RPMI7951 (cell line): Measurements from ENCODE around the gene TTL. TPM values are rescaled to one million over a fixed set of nuclear protein-coding genes. Genes with fewer than 3 reads are reported as not detected.
"Not testable (repeated sequence)": the region's sequence is repeated elsewhere in the genome, so short reads cannot be mapped to it uniquely, and the experiment has no call there.

ENCODE experiments used
- DNase-seq: peaks from one replicate; pipeline ENCODE4 v3.0.0-alpha.2; 2012; ENCODE audit warnings: low read depth
- total RNA-seq: library from RNA; depleted of rRNA; stranded (reverse); fragments of >200 nt; shearing (Covaris generic); gene quantifications from 2 replicates; pipeline ENCODE4 v1.2.3, GENCODE V29; 2014

TTL gene
- total RNA-seq, 1 experiment from 2014 or later = 58.9 TPM

DNA sequence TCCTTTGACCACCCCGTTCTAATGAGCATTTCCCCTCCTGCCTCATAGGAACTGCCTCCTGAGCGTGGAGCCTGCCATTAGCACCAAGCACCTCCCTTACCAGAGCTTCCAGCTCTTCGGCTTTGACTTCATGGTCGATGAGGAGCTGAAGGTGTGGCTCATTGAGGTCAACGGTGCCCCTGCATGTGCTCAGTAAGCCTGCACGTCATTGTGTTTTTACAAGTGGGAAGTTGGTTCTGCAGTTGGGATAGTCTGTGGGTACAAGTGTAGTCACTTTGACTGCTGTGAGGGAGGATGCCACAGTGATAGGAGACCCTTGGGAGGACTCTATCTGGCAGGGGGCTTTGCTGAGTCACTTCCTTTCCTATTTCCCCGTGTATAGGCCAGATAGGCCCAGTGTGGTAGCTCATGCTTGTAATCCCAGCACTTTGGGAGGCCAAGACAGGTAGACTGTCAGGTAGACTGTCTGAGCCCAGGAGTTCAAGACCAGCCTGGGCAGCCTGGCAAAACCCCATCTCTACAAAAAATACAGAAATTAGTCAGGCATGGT lies 38.4 kb downstream of the TTL start:
- DNase-seq = no peak

DNA sequence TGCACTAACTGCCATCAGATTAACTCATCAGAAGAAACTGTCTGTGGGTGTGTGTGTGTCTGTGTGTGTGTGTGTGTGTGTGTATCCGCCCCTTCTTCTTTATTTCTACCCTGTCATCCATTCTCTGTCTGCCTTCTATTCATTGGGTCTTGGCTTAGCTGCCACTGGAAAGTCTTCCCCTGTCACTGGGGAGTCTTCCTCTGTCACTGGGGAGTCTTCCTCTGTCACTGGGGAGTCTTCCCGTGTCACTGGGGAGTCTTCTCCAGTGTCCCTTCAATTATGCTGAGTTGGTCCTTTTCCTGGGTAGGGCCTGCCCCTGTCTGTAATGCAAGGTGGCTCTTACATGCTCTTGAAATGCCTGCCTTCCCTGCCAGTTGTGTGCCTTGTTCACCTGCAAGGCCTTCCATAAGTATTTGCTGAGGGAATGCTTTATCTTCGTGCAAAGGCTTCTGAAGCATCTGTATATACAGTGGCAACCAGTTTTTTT lies 41.4 kb downstream of the TTL start:
- no peak for DNase-seq

DNA sequence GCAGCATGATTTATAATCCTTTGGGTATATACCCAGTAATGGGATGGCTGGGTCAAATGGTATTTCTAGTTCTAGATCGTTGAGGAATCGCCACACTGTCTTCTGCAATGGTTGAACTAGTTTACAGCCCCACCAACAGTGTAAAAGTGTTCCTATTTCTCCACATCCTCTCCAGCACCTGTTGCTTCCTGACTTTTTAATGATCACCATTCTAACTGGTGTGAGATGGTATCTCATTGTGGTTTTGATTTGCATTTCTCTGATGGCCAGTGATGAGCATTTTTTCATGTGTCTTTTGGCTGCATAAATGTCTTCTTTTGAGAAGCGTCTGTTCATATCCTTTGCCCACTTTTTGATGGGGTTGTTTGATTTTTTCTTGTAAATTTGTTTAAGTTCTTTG lies 42.3 kb downstream of the TTL start:
- DNase-seq = not testable (repeated sequence)

DNA sequence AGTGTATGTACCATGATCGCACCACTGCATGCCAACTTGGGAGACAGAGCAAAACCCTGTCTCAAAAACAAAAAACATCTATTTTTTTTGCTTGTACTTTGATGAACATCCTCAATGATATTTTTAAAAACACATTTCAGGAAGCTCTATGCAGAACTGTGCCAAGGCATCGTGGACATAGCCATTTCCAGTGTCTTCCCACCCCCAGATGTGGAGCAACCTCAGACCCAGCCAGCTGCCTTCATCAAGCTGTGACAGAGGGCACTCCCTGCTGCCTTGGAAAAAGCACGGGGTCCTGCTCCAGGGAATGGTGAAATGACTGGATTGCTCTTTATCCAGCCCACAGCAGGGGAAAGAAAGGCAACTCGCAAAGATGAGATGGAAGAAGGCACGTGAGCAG lies 46.6 kb downstream of the TTL start:
- DNase-seq = no peak

DNA sequence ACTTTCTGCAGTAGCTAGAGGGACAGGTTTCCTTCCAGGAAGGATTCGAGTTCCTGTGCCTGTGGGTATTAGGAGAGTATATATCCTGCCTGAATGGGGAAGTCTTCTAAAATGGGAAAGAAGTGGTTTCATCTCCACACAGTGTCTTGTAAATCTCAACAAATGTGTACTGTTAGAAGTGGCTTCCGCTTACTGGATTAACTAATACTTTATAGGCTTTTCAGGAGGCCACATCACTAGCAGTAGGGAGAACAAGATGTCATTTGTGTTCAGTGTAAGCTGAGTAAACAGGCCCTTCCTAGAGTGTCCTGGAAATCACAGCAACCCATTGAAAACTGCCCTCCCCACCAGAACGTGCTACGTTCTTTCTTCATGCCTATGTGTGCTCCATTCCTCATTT lies 47.8 kb downstream of the TTL start:
- peak; percentile 46 for DNase-seq

DNA sequence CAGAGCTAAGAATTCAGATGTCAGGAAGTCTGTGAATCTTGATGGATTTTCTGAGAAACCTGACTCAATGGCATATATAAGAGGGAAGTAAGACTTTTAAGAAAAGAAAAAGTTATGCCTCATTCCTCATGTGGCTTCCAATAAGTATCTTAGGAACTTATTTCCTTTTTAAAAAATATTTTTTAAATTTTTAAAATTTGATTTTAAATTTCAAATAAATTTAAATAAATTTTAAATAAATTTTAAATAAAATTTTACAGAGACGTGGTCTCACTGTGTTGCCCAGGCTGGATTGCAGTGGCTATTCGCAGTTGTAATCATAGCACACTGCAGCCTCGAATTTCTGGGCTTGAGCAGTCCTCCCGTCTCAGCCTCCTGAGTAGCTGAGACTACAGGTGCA lies 48.8 kb downstream of the TTL start:
- DNase-seq = no peak

DNA sequence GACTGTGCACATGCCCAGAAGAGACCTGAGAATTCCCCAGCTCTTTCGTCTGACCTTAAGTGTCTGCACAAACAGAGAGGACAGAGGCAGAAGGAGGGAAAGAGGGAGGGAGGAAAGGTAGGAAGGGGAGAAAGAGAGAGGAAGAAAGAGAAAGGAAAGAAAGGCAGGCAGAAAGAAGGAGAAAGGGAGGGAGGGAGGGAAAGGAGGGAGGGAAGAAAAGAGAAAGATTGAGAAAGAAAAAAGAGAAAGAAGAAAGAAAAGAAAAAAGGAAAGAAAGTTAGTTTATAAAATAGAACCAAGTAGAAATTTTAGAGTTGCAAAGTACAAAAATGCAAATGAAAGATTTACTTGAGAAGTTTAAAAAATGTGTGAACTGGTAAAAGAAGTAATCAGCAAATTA lies 52.9 kb downstream of the TTL start:
- no peak for DNase-seq

DNA sequence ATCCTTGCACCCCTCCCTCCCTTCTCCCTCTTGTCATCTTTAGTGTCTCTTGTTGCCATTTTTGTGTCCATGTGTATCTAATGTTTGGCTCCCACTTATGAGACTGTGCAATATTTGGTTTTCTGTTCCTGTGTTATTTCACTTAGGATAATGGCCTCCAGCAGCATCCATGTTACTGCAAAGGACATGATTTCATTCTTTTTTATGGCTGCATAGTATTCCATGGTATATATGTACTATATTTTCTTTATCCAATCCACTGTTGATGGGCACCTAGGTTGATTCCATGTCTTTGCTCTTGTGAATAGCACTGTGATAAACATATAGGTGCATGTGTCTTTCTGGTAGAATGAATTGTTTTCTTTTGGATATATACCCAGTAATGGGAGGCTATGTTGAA lies 54.7 kb downstream of the TTL start:
- DNase-seq = not testable (repeated sequence)

DNA sequence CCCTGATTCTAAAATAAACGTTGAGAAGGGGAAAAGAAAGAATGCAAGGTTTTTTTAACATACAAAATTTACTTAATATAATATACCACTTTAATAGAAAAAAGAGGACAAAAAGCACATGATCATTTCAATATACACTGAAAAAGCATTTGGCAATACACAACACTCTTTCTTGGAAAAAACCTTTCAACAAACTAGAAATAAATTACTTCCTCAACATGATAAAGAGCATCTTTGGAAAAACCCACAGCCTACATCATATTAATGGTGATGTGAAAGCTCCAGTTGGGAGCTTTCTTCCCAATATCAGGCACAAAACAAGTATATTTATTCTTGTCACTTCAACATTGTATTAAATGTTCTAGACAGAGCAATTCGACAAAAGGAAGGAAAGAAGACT lies 57.4 kb downstream of the TTL start:
- no peak for DNase-seq

DNA sequence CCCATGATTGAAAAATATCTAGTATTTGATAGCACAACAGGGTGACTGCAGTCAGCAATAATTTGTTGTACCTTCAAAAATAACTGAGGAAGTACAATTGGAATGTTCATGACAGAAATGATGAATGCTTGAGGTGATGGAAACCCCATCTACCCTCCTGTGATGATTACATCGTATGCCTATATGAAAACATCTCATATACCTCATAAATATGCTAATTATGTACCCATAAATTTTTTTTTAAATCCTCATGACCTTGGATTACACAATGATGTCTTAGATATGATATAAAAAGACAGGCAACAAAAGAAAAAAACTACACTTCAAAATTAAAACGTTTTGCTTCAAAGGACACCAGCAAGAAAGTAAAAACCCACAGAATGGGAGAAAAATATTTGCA lies 59.0 kb downstream of the TTL start:
- DNase-seq = no peak

DNA sequence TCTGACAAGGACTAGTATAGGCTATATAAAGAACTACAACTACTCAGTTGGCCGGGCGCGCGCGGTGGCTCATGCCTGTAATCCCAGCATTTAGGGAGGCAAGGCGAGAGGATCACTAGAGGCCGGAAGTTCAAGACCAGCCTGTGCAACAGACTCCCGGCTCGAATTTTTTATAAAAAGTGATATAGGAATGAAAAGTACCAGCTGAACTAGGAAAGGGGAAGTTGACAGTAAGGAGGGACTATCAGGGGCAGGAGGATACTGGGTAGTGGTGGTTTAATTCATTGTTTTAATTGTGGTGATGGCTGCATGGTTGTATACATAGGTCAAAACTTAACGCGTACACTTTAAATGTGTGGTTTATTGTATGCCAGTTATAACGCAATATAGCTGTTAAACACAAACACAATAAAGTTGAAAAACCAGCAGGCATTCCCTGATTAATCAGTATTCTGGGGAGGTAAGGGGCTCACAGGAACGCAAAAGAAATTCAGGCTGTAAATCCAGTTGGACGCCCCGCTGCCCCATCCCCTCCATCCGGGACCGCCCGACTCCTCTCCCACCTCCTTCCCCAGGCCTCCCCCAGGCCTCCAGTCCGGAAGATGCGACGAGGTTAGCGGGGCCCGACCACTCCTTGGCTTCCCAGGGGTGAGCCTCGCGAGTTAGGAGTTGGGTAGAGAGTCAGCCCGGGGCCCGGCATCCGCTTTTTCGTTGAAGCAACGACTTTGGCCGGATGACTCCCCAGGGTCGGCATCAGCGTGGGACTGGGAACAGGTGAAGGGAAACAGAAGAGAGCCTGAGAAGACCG lies 59.6 kb downstream of the TTL start:
- peak; percentile 76 for DNase-seq

DNA sequence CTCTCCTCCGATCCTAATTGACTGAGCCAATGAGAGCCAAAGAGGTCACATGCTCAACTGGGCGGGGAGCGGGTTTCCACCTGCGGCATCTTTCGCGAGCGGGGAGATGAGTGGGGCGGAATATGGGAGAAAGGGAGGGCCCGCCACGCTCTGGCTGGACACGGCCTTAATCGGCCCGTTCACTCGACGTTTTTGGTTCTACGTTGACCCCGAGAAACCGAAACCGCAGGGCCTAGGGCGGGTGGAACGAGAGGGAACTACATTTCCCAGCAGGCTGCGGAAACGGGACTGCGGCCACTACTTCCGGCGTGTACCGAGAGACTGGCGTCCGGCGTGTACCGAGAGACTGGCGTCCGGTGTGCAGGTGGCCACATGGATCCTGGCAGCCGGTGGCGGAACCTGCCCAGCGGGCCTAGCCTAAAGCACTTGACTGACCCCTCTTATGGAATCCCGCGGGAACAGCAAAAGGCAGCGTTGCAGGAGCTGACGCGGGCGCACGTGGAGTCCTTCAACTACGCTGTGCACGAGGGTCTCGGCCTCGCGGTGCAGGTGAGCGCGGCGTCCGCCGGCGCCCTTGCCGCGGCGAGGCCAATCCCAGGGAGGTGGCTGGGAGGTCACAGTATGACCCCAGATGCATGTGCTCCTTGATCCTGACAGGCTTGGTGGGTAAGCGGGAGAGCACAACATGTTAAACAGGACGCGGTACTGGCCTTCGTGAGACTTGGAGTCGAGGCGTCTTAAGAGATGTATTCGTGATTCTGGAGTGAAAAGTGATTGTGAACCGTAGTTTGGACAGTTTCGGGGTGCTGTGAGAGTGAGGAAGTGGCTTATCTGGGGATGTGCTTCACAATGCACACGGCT lies 60.4 kb downstream of the TTL start, which contains the start of gene POLR1B:
POLR1B (plus strand) TSS at position 343 of the 861 bp plus-strand sequence; CDS start at position 373, 30 bp downstream.
- peak; percentile 83 for DNase-seq

DNA sequence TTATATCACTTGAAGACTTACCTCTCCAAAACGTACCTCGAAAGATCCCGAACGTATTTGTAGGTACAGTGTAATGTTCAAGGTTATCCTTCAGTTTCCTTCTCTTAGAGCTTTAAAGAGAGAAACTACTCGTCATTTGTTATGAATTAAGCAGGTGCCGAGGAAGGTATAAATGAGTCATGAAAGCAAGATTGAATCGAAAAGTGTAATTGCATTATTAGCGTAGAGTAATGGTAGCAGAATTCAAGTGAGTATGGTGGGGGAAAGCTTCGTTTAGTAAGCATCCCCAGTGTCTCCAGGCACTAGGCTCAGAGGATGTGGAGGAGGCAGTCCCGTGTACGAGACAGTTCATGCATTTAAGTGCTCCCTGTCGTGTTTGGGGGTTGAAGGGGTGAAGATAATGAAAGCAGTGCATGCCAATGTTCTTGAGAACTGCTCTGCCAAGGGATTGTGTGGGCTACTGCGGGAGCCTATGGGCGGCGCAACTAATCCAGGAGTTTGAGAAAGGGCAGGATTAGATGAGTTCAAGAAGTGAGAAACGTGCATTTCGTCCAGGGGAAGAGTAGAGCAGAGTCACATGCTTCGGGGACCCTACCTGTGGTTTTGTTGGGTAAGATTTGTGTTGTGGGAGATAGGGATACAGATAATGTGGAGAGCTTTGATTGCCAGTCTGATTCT lies 61.2 kb downstream of the TTL start:
- peak; percentile 21 for DNase-seq

DNA sequence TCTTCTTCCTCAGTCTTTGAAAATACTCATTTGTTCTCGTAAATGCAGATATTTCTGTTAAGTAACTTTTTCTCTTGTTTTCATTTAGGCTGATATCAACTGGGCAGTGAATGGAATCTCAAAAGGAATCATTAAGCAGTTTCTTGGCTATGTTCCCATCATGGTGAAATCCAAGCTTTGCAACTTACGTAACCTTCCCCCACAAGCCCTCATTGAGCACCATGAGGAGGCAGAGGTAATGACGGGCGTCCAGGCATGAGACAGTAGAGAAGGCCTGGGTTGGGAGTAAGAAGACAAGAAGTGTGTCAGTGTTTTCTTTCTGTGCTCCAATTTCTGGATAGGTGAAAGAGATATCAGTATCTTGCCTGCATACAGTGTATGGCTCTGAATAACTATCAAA lies 65.4 kb downstream of the TTL start:
- no peak for DNase-seq

DNA sequence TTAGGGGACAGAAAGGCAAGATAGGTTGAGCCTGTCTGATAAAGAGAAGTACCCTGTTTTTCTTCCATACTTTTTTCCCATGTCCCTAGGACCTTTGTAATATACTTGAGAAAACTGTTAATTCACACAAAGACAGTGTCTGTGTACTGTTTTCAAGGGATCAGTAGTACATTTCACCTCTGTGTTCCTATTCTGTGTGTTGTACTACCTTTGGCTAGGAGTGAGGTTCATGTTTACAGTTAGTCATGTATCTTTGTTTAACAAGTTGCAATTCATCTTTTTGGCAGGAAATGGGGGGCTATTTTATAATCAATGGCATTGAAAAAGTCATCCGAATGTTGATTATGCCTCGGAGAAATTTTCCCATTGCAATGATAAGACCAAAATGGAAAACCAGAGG lies 67.0 kb downstream of the TTL start:
- DNase-seq = no peak

DNA sequence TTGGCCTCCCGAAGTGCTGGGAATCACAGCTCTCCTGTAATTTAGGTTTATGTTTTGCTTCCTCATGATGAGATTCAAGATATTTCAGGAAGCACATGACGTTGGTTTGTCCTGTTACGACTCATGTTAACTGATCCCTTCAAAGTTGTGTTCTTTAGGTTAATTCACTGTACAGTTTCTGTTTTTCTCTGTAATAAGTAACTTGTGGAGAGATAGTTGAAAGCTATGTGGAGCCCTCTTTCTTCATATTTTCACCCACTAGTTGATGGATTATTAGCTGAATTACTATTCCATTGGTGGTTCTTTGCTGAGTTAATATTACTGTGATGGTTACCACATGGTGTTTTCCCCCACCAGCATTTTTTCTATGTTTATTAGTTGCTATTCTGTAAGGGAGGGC lies 84.1 kb downstream of the TTL start:
- DNase-seq = no peak

DNA sequence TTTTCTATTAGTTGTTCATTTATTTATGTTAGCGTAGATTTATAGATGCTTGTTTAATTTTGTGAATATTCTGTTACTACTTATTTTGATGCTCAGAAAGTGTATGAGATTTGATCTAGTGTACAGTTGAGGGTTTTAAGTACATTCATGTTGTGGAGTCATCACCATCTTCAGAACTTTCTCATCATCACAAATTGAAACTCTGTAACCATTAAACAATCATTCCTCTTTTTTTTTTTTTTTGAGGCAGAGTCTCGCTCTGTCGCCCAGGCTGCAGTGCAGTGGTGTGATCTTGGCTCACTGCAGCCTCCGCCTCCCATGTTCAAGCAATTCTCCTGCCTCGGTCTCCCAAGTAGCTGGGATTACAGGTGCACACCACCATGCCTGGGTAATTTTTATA lies 84.6 kb downstream of the TTL start:
- DNase-seq = not testable (repeated sequence)

DNA sequence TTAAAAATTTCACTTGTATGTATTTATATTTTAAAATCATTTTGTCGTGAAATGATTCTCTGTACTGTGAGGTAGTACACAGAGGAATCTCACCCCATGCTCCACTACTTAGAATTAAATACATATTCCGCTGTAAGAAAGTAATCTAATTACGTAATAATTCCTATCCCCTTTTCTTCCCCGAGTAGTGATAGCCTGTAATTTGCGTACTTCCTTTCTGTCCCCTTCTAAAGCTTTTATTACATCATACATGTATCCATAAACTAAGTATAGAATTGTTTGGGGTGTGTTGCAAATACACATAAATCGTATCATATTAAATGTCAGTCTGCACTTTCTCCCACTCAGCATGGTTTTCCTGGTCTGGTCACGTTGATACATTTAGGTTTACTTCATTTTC lies 90.0 kb downstream of the TTL start:
- DNase-seq = no peak

DNA sequence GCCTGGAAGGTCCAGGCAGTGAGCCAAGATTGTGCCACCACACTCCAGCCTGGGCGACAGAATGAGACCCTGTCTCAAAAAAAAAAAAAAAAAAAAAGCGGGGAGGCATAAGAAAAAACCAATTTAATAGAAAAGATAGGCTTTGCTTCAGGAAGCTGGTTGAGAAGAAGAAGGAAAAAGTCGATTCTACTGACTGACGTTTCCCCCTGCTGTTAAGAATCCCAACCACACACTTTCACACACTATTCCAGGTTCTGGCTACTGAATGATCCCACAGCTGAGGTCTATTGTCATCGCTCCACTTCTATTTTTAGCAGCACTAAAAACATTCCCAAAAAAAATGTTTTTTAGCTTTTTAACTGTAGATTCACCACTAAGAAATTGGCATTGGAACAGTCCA lies 95.8 kb downstream of the TTL start:
- DNase-seq = peak; percentile 11

DNA sequence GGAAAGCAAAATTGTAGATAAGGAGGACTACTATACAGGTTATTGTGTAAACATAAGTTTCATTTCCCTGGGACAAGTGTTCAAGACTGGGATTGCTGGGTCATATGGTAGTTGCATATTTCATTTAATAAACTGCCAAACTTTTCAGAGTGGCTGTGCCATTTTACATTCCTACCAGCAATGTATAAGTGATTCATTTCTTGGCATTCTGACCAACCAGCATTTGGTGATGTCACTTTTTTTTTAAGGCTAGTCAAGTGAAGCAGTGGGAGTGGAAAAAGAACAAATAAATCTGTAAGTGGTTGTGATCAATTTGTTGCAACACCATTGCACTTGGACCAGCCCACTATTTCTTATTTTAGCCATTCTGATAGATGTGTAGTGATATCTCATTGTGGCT lies 97.3 kb downstream of the TTL start:
- peak; percentile 83 for DNase-seq

DNA sequence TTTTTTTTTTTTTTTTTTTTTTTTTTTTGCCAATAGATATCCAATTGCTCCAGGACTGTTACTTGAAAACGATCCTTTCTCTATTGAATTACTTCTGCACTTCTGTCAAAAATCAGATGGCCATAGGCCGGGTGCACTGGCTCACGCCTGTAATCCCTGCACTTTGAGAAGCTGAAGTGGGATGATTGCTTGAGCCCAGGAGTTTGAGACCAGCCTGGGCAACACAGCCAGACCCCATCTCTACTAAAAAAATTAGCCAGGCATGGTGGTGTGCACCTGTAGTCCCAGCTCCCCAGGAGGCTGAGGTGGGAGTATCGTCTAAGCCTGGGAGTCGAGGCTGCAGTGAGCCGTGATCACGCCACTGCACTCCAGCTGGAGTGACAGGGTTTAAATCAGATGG lies 98.1 kb downstream of the TTL start:
- no peak for DNase-seq

DNA sequence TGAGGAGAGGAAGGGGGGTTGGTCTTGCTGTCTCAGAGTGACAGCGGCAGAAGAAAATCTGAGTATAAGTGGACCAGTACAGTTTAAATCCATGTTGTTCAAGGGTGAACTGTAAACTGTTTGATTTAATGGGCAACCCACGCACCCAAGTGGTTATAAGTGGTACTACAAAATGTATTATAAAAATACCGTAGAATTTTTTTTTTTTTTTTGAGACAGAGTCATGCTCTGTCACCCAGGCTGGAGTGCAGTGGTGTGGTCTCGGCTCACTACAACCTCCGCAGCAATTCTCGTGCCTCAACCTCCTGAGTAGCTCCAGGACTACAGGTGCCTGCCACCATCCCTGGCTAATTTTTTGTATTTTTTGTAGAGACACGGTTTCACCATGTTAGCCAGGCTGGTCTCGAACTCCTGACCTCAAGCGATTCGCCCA lies 100.4 kb downstream of the TTL start:
- peak; percentile 75 for DNase-seq
